NCI-H187 treated with DMSO at 0.1 percent for 48 hours (cell line): ENCODE measurements around the gene SCARB1.

ENCODE experiments used
- DNase-seq: peaks from one replicate; lab custom pipeline; 2025; lab: John Stamatoyannopoulos, UW

SCARB1 gene

GRCh38 chr12:124842800-124843510 lies 20.7 kb downstream of the SCARB1 start:
- DNase-seq: no peak

- no peak for DNase-seq
Measured at GRCh38 chr12:124842073-124842749, 21.5 kb downstream of the SCARB1 start.

- no peak for DNase-seq
Measured at GRCh38 chr12:124841558-124841945, 22.1 kb downstream of the SCARB1 start.

DNA sequence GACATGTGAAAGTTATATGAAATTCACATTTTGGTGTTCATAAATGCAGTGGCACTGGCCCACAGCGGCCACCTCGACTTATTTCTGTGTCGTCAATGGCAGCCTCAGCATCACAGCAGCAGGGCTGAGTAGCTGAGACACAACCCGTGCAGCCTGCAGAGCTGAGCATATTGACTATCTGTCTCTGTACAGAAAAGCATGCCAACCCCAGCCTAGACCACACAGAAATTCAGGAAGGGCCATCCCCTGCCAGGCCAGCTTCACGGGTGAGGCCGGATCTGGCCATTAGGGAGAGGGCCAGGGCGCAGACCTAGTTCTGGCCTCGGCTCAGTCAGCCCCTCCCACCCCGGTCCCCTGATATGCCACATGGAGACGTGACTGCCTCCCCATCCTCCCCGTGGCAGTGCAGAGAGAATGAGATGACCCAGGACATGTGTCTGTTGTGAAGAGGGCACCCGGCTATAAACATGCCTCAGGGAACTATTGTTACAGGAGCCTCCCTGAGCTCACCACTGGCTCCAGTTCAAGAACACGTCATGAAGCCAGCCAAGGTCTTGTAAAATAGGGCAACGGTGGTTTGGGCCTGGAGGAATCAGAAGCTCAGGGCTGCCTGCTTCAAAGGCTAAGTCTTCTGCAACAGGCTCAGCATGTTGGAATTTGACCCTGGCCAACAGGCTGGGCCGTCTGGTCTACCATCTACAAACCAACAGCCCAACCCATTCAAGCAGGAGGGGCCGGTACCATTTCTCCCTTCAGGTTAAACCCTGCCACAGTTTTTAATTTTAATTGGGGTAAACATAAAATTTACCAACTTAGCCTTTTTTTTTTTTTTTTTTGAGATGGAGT lies 25.5 kb downstream of the SCARB1 start:
- DNase-seq: no peak

DNA sequence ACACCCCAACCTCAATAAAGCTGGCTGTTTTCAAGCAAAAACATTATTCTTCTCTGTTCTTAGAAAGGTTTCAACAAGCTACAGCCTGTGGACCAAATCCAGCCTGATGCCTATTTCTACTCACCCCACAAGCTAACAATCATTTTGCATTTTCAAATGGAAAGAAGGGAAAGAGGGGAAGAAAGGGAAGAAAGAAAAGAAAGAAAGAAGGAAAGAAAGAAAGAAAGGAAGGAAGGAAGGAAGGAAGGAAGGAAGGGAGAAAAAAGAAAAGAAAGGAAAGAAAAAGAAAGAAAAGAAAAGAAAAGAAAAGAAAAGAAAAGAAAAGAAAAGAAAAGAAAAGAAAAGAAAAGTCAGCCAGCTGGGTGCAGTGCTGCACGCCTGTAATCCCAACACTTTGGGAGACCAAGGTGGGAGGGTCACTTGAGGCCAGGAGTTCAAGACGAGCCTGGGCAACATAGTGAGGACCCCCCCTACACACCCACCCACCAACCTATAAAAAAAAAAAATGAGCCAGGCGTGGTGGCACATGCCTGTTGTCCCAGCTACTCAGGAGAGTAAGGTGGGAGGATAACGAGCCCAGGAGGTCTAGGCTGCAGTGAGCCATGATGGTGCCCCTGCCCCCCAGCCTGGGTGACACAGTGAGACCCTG lies 26.3 kb downstream of the SCARB1 start:
- DNase-seq: no peak

DNA sequence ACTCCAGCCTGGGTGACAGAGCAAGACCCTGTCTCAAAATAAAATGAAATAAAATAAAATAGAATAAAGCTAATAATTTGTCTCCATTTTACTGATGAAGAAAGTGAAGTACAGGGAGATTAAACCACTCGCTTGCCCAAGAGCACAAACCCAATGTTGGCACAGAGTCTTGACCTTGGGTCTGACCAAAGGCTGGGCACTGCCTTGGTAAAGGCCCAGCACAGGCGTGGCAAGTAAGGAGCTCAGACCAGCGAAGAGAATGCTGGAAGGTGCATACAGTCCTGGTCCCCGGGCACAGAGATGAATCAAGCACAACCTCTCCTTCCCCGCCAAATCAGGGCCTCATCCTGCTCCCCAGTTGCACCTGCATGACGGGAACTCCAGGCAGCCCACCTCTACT lies 26.9 kb downstream of the SCARB1 start:
- no peak for DNase-seq

DNA sequence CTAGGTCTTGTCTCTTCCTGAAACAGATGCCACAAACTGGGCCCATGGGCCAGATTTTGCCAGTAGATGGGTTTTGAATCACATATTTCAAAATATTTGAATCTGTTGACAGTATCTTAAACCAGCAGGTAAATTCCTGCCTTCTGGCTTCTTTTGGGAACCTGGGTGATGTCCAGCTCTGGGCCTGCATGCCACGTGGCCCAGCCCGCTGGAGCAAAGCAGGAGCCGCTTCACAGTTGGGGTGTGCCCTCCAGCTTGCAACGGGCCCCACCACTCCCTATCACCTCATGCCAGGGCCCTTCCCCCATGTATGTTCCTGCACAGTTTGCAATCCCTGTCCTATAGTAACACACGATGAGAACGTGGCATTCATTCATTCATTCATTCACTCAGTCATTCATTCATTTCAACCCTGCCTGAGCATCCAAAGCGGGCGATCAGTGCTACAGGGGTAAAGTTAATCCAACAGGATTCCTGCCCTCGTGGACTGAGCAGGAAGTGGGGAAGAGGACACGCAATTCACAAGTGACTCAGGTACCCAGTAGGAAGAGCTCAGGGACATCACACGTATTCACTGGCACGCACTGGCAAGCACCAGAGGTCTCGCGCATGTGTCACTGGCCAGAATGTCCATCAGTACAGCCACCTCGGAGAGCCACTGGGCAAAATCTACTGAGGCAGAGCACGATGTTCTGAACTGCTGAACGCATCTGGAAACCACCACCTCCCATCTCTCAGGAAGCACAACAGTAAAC lies 27.8 kb downstream of the SCARB1 start:
- no peak for DNase-seq

- no peak for DNase-seq
Measured at GRCh38 chr12:124834822-124835221, 28.8 kb downstream of the SCARB1 start.

DNA sequence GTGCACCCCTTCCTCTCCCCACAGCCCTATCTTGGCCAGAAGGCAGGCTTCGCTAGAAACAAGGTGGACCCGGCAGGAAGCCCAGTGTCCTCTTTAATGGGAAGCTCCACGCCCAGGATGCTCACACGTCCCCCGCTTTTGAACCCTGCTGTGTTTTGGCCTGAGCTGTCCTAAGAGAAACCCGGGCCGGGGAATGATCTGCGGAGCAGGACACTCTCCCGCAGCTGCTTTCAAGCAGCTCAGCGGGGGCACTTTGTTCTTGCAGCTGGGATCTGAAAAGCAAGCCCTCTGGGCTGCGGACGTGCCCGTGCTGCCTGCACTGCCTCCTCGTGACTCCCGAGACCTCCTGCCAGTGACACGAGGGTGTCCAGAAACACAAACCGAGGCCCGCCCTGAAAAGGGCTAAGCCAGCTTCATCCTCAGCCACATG lies 30.0 kb downstream of the SCARB1 start:
- no peak for DNase-seq

GRCh38 chr12:124832856-124833255 lies 30.8 kb downstream of the SCARB1 start:
- DNase-seq: no peak

- DNase-seq: no peak
Measured at GRCh38 chr12:124831590-124831989, 32.1 kb downstream of the SCARB1 start.

- no peak for DNase-seq
Measured at GRCh38 chr12:124830306-124830705, 33.4 kb downstream of the SCARB1 start.

GRCh38 chr12:124829708-124830304 lies 33.9 kb downstream of the SCARB1 start:
- no peak for DNase-seq

- DNase-seq: no peak
Measured at GRCh38 chr12:124829008-124829707, 34.5 kb downstream of the SCARB1 start.

- DNase-seq: no peak
Measured at GRCh38 chr12:124828264-124829007, 35.2 kb downstream of the SCARB1 start.

DNA sequence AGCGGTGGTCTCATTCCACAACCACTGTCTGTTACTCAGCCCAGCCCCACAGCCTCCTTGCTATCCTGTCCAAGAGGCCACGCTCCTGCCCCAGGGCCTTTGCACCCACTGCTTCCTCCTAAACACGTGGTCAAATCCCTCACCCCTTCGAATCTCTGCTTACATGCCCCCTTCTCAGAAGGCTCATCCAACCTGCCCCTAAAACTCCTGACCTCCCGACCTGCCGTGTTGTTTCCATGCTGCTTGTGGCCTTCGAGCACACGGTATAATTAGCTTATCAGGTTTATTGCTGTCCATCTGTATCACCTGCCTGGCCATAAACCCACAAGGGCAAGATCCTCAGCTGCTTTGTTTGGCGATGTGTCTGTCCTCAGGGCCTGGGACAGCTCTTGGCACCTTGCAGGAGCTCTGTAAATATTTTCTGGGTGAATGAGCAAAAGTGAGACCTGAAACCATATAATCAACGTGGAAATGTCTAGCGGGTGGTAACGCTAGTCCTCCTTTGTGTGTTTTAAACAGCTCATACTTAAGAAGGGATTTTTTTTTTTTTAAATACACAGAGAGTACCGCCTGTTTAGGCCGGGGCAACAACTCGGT lies 36.0 kb downstream of the SCARB1 start:
- DNase-seq: no peak

GRCh38 chr12:124824195-124824594 lies 39.5 kb downstream of the SCARB1 start:
- DNase-seq: no peak

DNA sequence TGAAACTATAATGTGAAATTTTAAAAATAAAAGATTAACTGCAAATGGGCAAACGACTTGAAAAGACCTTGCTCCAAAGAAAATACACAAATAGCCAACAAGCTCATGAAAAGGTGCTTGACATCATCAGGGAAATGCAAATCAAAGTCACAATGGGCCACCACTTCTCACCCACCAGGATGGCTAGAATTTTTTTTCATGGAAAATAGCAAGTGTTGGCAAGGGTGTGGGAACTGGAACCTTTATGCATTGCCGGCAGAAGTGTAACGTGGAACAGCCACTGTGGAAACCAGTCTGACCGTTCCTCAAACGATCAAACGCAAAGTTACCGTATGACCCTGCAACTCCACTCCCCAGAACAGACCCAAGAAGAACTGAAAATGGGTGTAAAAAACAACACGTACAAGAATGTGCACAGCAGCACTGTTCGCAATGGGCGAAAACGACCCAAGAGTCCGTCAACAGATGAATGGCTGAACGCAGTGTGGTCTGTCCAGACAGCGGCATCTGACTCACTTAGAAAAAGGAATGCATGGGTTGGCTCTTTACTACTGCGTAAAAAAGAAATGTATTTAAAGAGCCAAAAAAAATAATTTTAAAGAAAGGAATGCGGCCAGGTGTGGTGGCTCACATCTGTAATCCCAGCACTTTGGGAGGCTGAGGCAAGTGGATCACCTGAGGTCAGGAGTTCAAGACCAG lies 40.2 kb downstream of the SCARB1 start:
- no peak for DNase-seq

DNA sequence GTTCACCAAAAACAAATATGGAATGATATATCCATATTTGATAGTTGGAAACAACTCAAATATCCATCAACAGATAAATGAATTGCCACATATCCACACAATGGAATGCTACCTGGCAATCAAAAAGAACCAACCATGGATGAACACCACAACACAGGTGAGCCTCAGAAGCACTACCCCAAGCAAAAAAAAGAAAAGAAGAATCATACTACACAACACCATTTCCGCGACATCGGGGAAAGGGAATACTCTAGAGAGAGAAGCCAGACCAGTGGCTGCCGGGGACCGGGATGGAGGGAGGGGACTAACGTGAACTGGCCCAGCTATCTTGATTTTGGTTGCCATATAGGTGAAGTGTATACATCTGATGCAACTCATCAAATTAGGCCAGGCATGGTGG lies 41.4 kb downstream of the SCARB1 start:
- no peak for DNase-seq
